ENCODE results near the gene EID2.

DNA sequence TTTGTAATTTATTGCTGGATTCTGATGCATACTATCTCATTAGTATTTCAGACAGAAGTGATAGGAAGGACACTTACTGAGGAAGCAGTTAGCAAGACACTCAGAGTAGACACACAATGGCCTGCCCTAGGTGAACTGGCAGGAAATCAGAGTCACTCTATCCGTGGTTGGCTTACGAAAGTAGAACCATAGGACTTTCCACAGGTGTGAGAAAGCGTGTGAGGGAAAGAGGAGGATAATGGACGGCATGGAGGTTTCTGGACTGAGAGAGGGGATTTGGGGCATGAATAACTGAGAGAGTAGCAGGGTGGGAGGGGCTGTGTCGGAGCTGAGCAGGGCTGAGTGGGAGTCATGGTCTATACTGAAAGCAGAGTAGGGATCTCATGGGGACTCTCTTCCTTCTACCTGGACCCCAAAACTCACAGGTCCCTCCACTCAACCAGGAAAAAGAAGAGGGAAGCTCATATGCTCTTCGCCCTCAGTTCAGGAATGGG, 18.7 kb upstream of the EID2 start:
- TF ChIP-seq CREB1 (IDR thresholded peaks at IDR 0.05; ENCODE audit: low read depth) = no peak
- TF ChIP-seq, protein P1, sequence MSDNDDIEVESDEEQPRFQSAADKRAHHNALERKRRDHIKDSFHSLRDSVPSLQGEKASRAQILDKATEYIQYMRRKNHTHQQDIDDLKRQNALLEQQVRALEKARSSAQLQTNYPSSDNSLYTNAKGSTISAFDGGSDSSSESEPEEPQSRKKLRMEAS (IDR thresholded peaks at IDR 0.05) = no peak
- no peak for TF ChIP-seq EP300 (IDR thresholded peaks at IDR 0.05; ENCODE audit: borderline replicate concordance)
- TF ChIP-seq TEAD4 (IDR thresholded peaks at IDR 0.05) = no peak
- no peak for TF ChIP-seq TAF1 (IDR thresholded peaks at IDR 0.05; ENCODE audit: low read depth)
- no peak for TF ChIP-seq CEBPB (IDR thresholded peaks at IDR 0.05)
- TF ChIP-seq, protein P2, sequence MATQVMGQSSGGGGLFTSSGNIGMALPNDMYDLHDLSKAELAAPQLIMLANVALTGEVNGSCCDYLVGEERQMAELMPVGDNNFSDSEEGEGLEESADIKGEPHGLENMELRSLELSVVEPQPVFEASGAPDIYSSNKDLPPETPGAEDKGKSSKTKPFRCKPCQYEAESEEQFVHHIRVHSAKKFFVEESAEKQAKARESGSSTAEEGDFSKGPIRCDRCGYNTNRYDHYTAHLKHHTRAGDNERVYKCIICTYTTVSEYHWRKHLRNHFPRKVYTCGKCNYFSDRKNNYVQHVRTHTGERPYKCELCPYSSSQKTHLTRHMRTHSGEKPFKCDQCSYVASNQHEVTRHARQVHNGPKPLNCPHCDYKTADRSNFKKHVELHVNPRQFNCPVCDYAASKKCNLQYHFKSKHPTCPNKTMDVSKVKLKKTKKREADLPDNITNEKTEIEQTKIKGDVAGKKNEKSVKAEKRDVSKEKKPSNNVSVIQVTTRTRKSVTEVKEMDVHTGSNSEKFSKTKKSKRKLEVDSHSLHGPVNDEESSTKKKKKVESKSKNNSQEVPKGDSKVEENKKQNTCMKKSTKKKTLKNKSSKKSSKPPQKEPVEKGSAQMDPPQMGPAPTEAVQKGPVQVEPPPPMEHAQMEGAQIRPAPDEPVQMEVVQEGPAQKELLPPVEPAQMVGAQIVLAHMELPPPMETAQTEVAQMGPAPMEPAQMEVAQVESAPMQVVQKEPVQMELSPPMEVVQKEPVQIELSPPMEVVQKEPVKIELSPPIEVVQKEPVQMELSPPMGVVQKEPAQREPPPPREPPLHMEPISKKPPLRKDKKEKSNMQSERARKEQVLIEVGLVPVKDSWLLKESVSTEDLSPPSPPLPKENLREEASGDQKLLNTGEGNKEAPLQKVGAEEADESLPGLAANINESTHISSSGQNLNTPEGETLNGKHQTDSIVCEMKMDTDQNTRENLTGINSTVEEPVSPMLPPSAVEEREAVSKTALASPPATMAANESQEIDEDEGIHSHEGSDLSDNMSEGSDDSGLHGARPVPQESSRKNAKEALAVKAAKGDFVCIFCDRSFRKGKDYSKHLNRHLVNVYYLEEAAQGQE (IDR thresholded peaks at IDR 0.05; ENCODE audit: low read depth) = no peak
- no peak for TF ChIP-seq YY1 (IDR thresholded peaks at IDR 0.05; ENCODE audit: low read depth)
- no peak for TF ChIP-seq RAD21 (IDR thresholded peaks at IDR 0.05; ENCODE audit: low read depth)
- TF ChIP-seq ZBTB7A (IDR thresholded peaks at IDR 0.05; ENCODE audit: low read depth) = no peak
- no peak for TF ChIP-seq NFIC (IDR thresholded peaks at IDR 0.05)
- TF ChIP-seq TCF12 (IDR thresholded peaks at IDR 0.05; ENCODE audit: low read depth) = no peak
- TF ChIP-seq, protein P3, sequence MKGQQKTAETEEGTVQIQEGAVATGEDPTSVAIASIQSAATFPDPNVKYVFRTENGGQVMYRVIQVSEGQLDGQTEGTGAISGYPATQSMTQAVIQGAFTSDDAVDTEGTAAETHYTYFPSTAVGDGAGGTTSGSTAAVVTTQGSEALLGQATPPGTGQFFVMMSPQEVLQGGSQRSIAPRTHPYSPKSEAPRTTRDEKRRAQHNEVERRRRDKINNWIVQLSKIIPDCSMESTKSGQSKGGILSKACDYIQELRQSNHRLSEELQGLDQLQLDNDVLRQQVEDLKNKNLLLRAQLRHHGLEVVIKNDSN (IDR thresholded peaks at IDR 0.05) = no peak
- no peak for TF ChIP-seq EGR1 (IDR thresholded peaks at IDR 0.05)
